Measurements from ENCODE around the gene CHM.
"Not testable (repeated sequence)": the region's sequence is repeated elsewhere in the genome, so short reads cannot be mapped to it uniquely, and the experiment has no call there.

The CHM gene

GRCh38 chrX:85977218-85977617 lies 70.1 kb downstream of the CHM start:
- no peak for DNase-seq
- TF ChIP-seq GATA1 (IDR thresholded peaks at IDR 0.05; ENCODE audit: low read depth, low read length) (no peak), POLR2A (IDR thresholded peaks at IDR 0.05; ENCODE audit: low read length) (no peak)

- not testable (repeated sequence) for DNase-seq
Observed at GRCh38 chrX:85972351-85972750, 75.0 kb downstream of the CHM start.

GRCh38 chrX:85964744-85965143 lies 82.6 kb downstream of the CHM start:
- no peak for DNase-seq
- TF ChIP-seq POLR2A (IDR thresholded peaks at IDR 0.05; ENCODE audit: low read length) = no peak

- no peak for TF ChIP-seq GATA1 (IDR thresholded peaks at IDR 0.05; ENCODE audit: low read depth, low read length)
- TF ChIP-seq POLR2A (IDR thresholded peaks at IDR 0.05; ENCODE audit: low read length) = no peak
- no peak for DNase-seq
Observed at GRCh38 chrX:85963736-85964135, 83.6 kb downstream of the CHM start.

DNA sequence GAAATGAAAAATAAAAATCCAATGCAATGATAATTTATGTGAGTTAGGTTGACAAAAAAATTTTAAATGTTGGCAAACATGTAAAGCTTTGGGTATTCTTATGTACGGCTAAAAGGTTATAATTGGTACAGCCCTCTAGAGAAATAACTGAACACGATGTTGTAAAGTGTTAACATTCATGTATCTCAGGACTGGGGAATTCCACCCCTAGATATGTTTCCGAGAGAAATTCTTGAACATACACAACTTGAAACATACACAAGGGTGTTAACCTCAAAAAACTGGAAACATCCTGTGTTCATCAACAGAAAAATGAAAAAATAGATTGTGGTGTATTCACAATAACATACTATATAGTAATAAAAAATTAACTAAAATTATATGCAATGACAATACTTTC lies 91.8 kb downstream of the CHM start:
- TF ChIP-seq POLR2A (IDR thresholded peaks at IDR 0.05; ENCODE audit: low read length) (no peak), GATA1 (IDR thresholded peaks at IDR 0.05; ENCODE audit: low read depth, low read length) (no peak)
- DNase-seq = no peak

- not testable (repeated sequence) for DNase-seq
Observed at GRCh38 chrX:85944751-85945150, 102.6 kb downstream of the CHM start.

DNA sequence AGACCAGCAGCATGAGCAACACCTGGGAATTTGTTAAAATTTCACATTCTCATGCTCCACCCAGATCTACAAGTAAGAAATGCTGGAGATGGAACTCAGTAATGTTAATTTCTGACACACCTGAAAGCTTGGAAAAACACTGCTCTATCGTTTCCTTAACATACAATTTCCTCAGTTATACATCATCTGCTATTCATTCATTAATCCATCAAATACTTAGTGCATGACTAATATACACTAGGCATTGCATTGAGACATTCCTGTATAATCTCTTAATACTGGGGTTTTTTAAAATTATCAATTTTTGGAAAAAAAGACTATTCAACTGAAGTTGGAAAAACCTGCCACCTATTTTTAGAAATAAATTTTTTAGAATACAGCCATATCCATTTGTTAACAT lies 106.1 kb downstream of the CHM start:
- no peak for DNase-seq
- TF ChIP-seq POLR2A (IDR thresholded peaks at IDR 0.05; ENCODE audit: low read length) = no peak
- TF ChIP-seq GATA1 (IDR thresholded peaks at IDR 0.05; ENCODE audit: low read depth, low read length) = no peak

- not testable (repeated sequence) for DNase-seq
Observed at GRCh38 chrX:85939942-85940341, 107.4 kb downstream of the CHM start.

GRCh38 chrX:85934399-85934798 lies 113.0 kb downstream of the CHM start:
- not testable (repeated sequence) for DNase-seq

DNA sequence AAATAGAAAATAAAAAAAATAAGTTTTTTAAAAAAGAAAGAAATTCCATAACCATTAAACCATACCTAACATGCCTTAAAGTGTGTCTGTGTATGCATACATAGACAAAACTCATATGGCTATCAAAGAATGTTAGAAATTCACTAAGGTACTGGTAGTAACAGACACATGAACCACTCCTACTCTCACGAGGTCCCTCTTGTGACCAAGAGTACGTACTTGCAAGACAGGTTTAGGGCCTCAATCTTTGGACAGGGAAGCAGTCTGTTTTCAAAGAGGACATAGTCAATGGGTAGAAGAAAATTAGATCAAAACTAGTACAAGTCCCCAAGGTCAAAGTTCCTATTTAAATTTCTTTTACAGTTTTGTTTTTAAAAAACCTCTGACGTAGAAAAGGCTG lies 117.3 kb downstream of the CHM start:
- DNase-seq = no peak
- TF ChIP-seq POLR2A (IDR thresholded peaks at IDR 0.05; ENCODE audit: low read length) (no peak), GATA1 (IDR thresholded peaks at IDR 0.05; ENCODE audit: low read depth, low read length) (no peak)

DNA sequence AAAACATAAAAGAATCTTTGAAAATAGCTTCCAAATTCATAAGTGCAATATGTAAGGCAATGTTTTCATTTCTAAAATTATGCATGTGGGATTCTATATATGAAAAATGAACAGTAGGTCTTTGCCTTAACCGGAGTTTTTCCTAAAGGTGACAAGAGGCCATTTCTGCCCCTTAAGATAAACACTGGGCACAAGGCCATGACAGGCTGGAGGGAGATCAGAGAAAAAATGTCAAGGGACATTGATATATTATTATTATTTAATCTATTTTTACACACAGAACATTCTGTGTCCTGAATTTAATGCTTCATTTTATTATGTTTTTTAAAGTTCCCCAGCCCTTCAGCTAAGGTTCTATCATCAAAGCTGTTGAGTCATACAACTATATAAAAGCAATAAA lies 118.8 kb downstream of the CHM start:
- TF ChIP-seq POLR2A (IDR thresholded peaks at IDR 0.05; ENCODE audit: low read length) = no peak
- no peak for DNase-seq

DNA sequence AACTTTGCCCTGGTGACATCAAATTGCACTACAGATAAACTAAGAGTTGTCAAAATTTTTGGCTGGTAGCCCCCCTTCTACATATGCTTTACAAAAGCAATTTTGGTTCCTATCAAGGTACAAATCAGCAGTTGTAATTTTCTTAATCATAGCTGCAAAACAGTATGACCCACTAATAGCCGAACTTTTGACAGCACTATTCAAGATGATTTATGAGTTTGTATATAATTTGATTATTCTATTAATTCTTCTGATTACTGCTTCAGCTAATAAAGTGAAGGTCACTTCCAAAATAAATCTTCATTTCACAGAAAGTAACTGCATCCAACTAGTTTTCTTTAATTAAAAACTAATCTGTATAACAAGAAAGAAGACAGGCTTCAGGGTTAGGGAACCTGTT lies 119.6 kb downstream of the CHM start:
- TF ChIP-seq GATA1 (IDR thresholded peaks at IDR 0.05; ENCODE audit: low read depth, low read length) (no peak), POLR2A (IDR thresholded peaks at IDR 0.05; ENCODE audit: low read length) (no peak)
- no peak for DNase-seq

DNA sequence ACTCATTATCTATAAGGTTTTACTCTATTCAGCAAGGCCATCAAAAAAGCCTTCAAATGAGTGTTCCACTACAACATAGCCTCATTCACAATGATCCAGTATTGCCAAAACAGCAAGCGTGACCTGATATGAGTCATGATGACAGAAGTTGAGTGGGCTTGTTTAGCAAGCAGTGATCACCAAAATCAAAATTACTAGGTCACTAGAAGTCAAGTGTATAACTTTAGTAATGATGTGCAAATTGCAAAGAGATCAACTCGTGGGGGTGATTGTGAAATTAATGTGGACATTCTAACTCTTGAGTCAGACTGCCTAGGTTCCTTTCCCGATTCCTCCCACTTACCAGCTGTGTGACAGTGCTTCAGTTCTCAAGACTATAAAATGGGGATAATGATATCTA lies 124.5 kb downstream of the CHM start:
- DNase-seq = no peak
- TF ChIP-seq POLR2A (IDR thresholded peaks at IDR 0.05; ENCODE audit: low read length) (no peak), GATA1 (IDR thresholded peaks at IDR 0.05; ENCODE audit: low read depth, low read length) (no peak)

GRCh38 chrX:85916656-85917280 lies 130.6 kb downstream of the CHM start:
- not testable (repeated sequence) for DNase-seq

DNA sequence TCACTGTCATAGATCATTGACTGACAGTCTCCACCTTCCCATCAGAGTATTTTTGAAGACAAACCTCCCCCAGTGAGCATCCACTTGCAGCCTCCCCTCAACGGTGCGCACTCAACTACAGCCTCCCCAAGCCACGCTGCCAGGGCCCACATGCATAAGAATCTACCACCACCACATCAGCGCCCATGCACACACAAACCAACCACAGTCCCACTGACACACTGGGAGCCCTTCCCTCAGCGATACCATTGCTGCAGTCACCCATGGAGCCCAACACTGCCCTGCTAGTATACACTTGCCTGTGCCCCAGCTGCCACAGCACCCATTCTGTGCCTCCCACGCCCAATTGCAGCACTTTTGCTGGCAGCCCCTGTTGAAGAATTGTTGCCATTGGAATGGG lies 132.9 kb downstream of the CHM start:
- no peak for TF ChIP-seq GATA1 (IDR thresholded peaks at IDR 0.05; ENCODE audit: low read depth, low read length)
- TF ChIP-seq POLR2A (IDR thresholded peaks at IDR 0.05; ENCODE audit: low read length) = no peak
- DNase-seq = no peak

DNA sequence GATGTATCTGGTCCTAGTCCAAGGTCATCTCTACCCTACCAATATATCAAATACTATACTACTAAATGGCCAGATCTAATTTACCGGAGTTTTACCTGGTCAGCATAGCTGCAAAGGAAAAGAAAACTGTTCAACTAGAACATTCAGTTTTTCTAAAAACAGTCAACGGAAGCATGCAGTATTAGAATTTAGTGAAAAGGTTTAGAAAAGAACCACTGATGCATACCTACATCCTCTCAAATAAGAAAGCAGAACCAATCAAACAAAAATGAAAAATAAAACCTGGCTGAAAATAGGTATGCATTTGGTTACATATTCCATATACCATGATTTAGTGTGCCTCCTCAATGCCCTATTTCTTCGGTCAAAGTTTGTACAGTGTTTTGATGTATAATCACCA lies 140.0 kb downstream of the CHM start:
- TF ChIP-seq GATA1 (IDR thresholded peaks at IDR 0.05; ENCODE audit: low read depth, low read length) (no peak), POLR2A (IDR thresholded peaks at IDR 0.05; ENCODE audit: low read length) (no peak)
- no peak for DNase-seq

DNA sequence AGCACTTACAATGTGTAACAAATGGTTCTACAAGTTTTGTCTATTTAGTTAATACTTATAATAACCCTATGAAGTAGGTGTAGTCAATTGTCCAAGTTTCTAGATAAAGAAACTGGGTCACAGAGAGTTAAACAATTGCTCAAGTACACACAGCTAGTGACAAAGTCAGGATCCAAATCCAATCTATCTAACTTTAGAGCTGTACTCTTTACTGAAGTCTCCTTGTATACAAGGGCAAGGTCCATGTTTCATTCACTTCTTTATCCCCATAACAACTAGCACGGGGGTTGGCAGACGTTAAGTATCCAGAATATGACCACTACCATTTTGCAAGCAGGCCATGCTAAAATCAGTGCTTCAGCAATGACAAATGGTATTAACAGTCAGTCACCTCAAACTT lies 141.0 kb downstream of the CHM start:
- TF ChIP-seq POLR2A (IDR thresholded peaks at IDR 0.05; ENCODE audit: low read length) (no peak), GATA1 (IDR thresholded peaks at IDR 0.05; ENCODE audit: low read depth, low read length) (no peak)
- no peak for DNase-seq
